ENCODE results near the gene CCNJ.

DNA sequence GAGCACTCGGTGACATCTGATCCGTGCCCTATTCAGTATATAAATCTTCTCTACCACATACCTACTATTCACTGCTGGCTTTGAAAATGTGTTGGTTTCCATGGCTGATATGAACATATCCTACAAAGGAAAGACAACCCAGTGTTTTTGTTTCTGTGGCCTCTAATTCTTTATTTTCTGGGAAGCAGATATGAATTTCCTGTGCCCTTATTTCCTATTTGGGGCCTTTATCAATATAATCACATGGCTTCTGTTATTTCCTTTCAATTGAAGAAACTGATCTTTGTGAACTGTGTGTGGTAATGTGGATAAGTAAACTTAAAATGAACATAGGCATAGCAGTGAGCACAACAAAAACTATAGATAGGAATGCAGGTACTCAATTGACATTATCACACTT is 10.6 kb downstream of the CCNJ start:
- TF ChIP-seq, protein P1, sequence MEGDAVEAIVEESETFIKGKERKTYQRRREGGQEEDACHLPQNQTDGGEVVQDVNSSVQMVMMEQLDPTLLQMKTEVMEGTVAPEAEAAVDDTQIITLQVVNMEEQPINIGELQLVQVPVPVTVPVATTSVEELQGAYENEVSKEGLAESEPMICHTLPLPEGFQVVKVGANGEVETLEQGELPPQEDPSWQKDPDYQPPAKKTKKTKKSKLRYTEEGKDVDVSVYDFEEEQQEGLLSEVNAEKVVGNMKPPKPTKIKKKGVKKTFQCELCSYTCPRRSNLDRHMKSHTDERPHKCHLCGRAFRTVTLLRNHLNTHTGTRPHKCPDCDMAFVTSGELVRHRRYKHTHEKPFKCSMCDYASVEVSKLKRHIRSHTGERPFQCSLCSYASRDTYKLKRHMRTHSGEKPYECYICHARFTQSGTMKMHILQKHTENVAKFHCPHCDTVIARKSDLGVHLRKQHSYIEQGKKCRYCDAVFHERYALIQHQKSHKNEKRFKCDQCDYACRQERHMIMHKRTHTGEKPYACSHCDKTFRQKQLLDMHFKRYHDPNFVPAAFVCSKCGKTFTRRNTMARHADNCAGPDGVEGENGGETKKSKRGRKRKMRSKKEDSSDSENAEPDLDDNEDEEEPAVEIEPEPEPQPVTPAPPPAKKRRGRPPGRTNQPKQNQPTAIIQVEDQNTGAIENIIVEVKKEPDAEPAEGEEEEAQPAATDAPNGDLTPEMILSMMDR (IDR thresholded peaks at IDR 0.05): no peak
- no peak for TF ChIP-seq POLR2A (IDR thresholded peaks at IDR 0.05)

Measured in adrenal gland (tissue), 5 donors.